OCI-LY7 (cell line): ENCODE data around the gene XIST.
"Not testable (repeated sequence)": the region's sequence is repeated elsewhere in the genome, so short reads cannot be mapped to it uniquely, and the experiment has no call there.

Experiments
- CTCF ChIP-seq: fragments of 200-600 bp; sonication (generic); conservative IDR thresholded peaks from 2 replicates; pipeline ENCODE4 v1.5.1; 2014; ENCODE audit warnings: mild to moderate bottlenecking, antibody characterized with exemption, low read length, moderate library complexity, mixed read lengths
- EZH2phosphoT487 ChIP-seq: fragments of 200-600 bp; sonication (generic); IDR thresholded peaks from 2 replicates; pipeline ENCODE4 v1.6.1; 2018; ENCODE audit warnings: low read depth, borderline replicate concordance, mild to moderate bottlenecking, mixed run types, antibody characterized with exemption, low read length, moderate library complexity, mixed read lengths

GRCh38 chrX:73892515-73893090 is 40.1 kb upstream of the XIST start:
- TF ChIP-seq CTCF, EZH2phosphoT487: not testable (repeated sequence)
